CD4-positive, CD25-positive, alpha-beta regulatory T cell (primary cell): ENCODE data around the gene ATXN1. TPM values are rescaled to one million over a fixed set of nuclear protein-coding genes. Genes with fewer than 3 reads are reported as not detected.

Experiments used
- ATAC-seq, 2 donors: fragments of 150-1000 bp; cut with Tn5 transposase; one replicate each; pipeline ENCODE4 v1.10.0; 2021; ENCODE audit warnings: low read depth in 2 of 2, moderate number of reproducible peaks in 2 of 2, moderate library complexity in 1 of 2
- DNase-seq, 3 donors: peaks; one replicate each; pipeline versions ENCODE4 v3.0.0 to v3.0.0-alpha.2; 2012 to 2022; ENCODE audit warnings: mixed read lengths in 1 of 3
- H3K27ac ChIP-seq: one replicate; pipeline ENCODE4 v1.7.0; 2013; ENCODE audit warnings: mild to moderate bottlenecking, low read length; ENCODE audit not compliant: insufficient read depth, poor library complexity, severe bottlenecking
- H3K27me3 ChIP-seq: one replicate; pipeline ENCODE4 v1.7.0; 2013; ENCODE audit warnings: low read length; ENCODE audit not compliant: control insufficient read depth, insufficient read depth
- H3K36me3 ChIP-seq: one replicate; pipeline ENCODE4 v1.7.0; 2013; ENCODE audit warnings: mild to moderate bottlenecking, low read length, moderate library complexity; ENCODE audit not compliant: control insufficient read depth, insufficient read depth
- H3K4me1 ChIP-seq: 2 replicates; pipeline ENCODE4 v1.7.0; 2013; ENCODE audit warnings: mild to moderate bottlenecking, low read length; ENCODE audit not compliant: insufficient read depth, control insufficient read depth, poor library complexity, severe bottlenecking
- H3K4me3 ChIP-seq: one replicate; pipeline ENCODE4 v1.7.0; 2013; ENCODE audit warnings: low read depth, mild to moderate bottlenecking, low read length, moderate library complexity
- H3K9me3 ChIP-seq, 2 experiments: 1 replicate in 1 of 2; 2 replicates in 1 of 2; pipeline ENCODE4 v1.7.0; 2013; ENCODE audit warnings: low read length in 2 of 2, mild to moderate bottlenecking in 1 of 2, moderate library complexity in 1 of 2; ENCODE audit not compliant: control insufficient read depth in 2 of 2
- H3K27ac Mint-ChIP-seq, 3 donors: one replicate each; pipeline ENCODE4 v1.8.0; 2020 to 2022; ENCODE audit warnings: mild to moderate bottlenecking in 3 of 3, mixed read lengths in 3 of 3, moderate library complexity in 2 of 3
- H3K27me3 Mint-ChIP-seq: one replicate; pipeline ENCODE4 v1.8.0; 2022; ENCODE audit warnings: mild to moderate bottlenecking, mixed read lengths
- H3K36me3 Mint-ChIP-seq: one replicate; pipeline ENCODE4 v1.8.0; 2020; ENCODE audit warnings: mixed read lengths
- H3K4me1 Mint-ChIP-seq, 4 donors: one replicate each; pipeline ENCODE4 v1.8.0; 2020 to 2022; ENCODE audit warnings: mixed read lengths in 4 of 4, mild to moderate bottlenecking in 1 of 4
- H3K4me3 Mint-ChIP-seq, 4 donors: one replicate each; pipeline ENCODE4 v1.8.0; 2020 to 2022; ENCODE audit warnings: mild to moderate bottlenecking in 4 of 4, mixed read lengths in 4 of 4, moderate library complexity in 3 of 4
- H3K9me3 Mint-ChIP-seq, 7 donors: one replicate each; pipeline ENCODE4 v1.8.0; 2020 to 2022; ENCODE audit warnings: mixed read lengths in 7 of 7, mild to moderate bottlenecking in 3 of 7, moderate library complexity in 2 of 7
- polyA plus RNA-seq, 4 donors: library from polyadenylated mRNA; unstranded; fragments of 300-500 nt; fragmentation: Illumina TruSeq; gene quantifications; one replicate each; pipeline ENCODE4 v1.2.3, GENCODE V29; 2021
- total RNA-seq: library from RNA; stranded (reverse); gene quantifications from one replicate; pipeline ENCODE4 v1.2.3, GENCODE V29; 2022

Gene ATXN1
- total and polyA plus RNA-seq, 5 donors from 2014 or later: 15.8 to 191 (median 19.2) TPM

- peaks cover 22% of the 10 kb centered on the region for H3K36me3 Mint-ChIP-seq
- ATAC-seq (no peak), DNase-seq (no peak)
- H3K9me3 Mint-ChIP-seq: no peaks in the 10 kb centered on the region
- Histone ChIP-seq H3K9me3 (no peaks in the 10 kb centered on the region), H3K27me3 (no peaks in the 10 kb centered on the region), H3K27ac (no peak overlapping the region), H3K4me3 (no peak overlapping the region), H3K4me1 (no peaks in the 10 kb centered on the region), H3K36me3 (peaks cover 4% of the 10 kb centered on the region)
- H3K27me3 Mint-ChIP-seq: no peaks in the 10 kb centered on the region
- H3K27ac Mint-ChIP-seq: no peak overlapping the region
- peaks cover 4 to 16% (median 10%) of the 10 kb centered on the region in 4 donors for H3K4me1 Mint-ChIP-seq
- no peak overlapping the region for H3K4me3 Mint-ChIP-seq
These were observed 400.1 kb downstream of the ATXN1 start for GRCh38 chr6:16361121-16361520.

GRCh38 chr6:16360365-16360764 lies 400.9 kb downstream of the ATXN1 start:
- H3K9me3 Mint-ChIP-seq: no peaks in the 10 kb centered on the region
- Histone ChIP-seq H3K4me1 (no peaks in the 10 kb centered on the region), H3K4me3 (no peak overlapping the region), H3K36me3 (peaks cover 4% of the 10 kb centered on the region), H3K27me3 (no peaks in the 10 kb centered on the region), H3K9me3 (no peaks in the 10 kb centered on the region), H3K27ac (no peak overlapping the region)
- no peak overlapping the region for H3K27ac Mint-ChIP-seq
- H3K4me3 Mint-ChIP-seq: no peak overlapping the region
- no peak for ATAC-seq
- no peak for DNase-seq
- H3K36me3 Mint-ChIP-seq: peaks cover 26% of the 10 kb centered on the region
- peaks cover 7 to 20% (median 14%) of the 10 kb centered on the region in 4 donors for H3K4me1 Mint-ChIP-seq
- H3K27me3 Mint-ChIP-seq: no peaks in the 10 kb centered on the region

GRCh38 chr6:16359563-16359962 lies 401.7 kb downstream of the ATXN1 start:
- Mint-ChIP-seq H3K27me3 (no peaks in the 10 kb centered on the region), H3K4me3 (no peak overlapping the region), H3K36me3 (peaks cover 26% of the 10 kb centered on the region), H3K27ac (no peak overlapping the region), H3K9me3 (no peaks in the 10 kb centered on the region), H3K4me1 (peaks cover 7 to 20% (median 14%) of the 10 kb centered on the region in 4 donors)
- no peak overlapping the region for H3K4me3 ChIP-seq
- H3K4me1 ChIP-seq: no peaks in the 10 kb centered on the region
- DNase-seq (no peak), ATAC-seq (no peak)
- no peaks in the 10 kb centered on the region for H3K9me3 ChIP-seq
- peaks cover 4% of the 10 kb centered on the region for H3K36me3 ChIP-seq
- H3K27ac ChIP-seq: no peak overlapping the region
- H3K27me3 ChIP-seq: no peaks in the 10 kb centered on the region

GRCh38 chr6:16358531-16359138 lies 402.6 kb downstream of the ATXN1 start:
- peaks cover 26% of the 10 kb centered on the region for H3K36me3 Mint-ChIP-seq
- H3K27me3 ChIP-seq: no peaks in the 10 kb centered on the region
- no peak for DNase-seq
- no peak overlapping the region for H3K4me3 Mint-ChIP-seq
- H3K4me3 ChIP-seq: no peak overlapping the region
- H3K4me1 Mint-ChIP-seq: peaks cover 7 to 20% (median 14%) of the 10 kb centered on the region in 4 donors
- peaks cover 4% of the 10 kb centered on the region for H3K36me3 ChIP-seq
- no peaks in the 10 kb centered on the region for H3K9me3 ChIP-seq
- no peak overlapping the region for H3K27ac ChIP-seq
- H3K27ac Mint-ChIP-seq: no peak overlapping the region
- H3K4me1 ChIP-seq: no peaks in the 10 kb centered on the region
- no peaks in the 10 kb centered on the region for H3K27me3 Mint-ChIP-seq
- no peak for ATAC-seq
- H3K9me3 Mint-ChIP-seq: no peaks in the 10 kb centered on the region

- no peaks in the 10 kb centered on the region for H3K36me3 ChIP-seq
- H3K9me3 ChIP-seq: no peaks in the 10 kb centered on the region
- Mint-ChIP-seq H3K27ac (peak overlapping the region in 2 of 3 donors; percentile 11 to 86), H3K36me3 (peaks cover 9% of the 10 kb centered on the region), H3K9me3 (no peaks in the 10 kb centered on the region), H3K27me3 (no peaks in the 10 kb centered on the region), H3K4me1 (peaks cover 7 to 18% (median 16%) of the 10 kb centered on the region in 4 donors), H3K4me3 (peak overlapping the region in 1 of 4 donors; percentile 30)
- no peak overlapping the region for H3K4me3 ChIP-seq
- H3K4me1 ChIP-seq: no peaks in the 10 kb centered on the region
- ATAC-seq: no peak
- DNase-seq: no peak
- H3K27me3 ChIP-seq: no peaks in the 10 kb centered on the region
- no peak overlapping the region for H3K27ac ChIP-seq
These were observed 405.4 kb downstream of the ATXN1 start for GRCh38 chr6:16355699-16356446.

GRCh38 chr6:16355238-16355637 lies 406.0 kb downstream of the ATXN1 start:
- no peak overlapping the region for H3K4me3 ChIP-seq
- Mint-ChIP-seq H3K4me3 (no peak overlapping the region), H3K36me3 (peaks cover 8% of the 10 kb centered on the region), H3K4me1 (peaks cover 10 to 20% (median 16%) of the 10 kb centered on the region in 4 donors), H3K27ac (peak overlapping the region in 1 of 3 donors; percentile 47), H3K9me3 (no peaks in the 10 kb centered on the region), H3K27me3 (no peaks in the 10 kb centered on the region)
- H3K27ac ChIP-seq: no peak overlapping the region
- H3K4me1 ChIP-seq: no peaks in the 10 kb centered on the region
- ATAC-seq (no peak), DNase-seq (no peak)
- H3K27me3 ChIP-seq: no peaks in the 10 kb centered on the region
- no peaks in the 10 kb centered on the region for H3K9me3 ChIP-seq
- peaks cover 2% of the 10 kb centered on the region for H3K36me3 ChIP-seq

- H3K36me3 ChIP-seq: peaks cover 2% of the 10 kb centered on the region
- H3K27ac Mint-ChIP-seq: peak overlapping the region in 1 of 3 donors; percentile 47
- DNase-seq: no peak
These were observed 406.6 kb downstream of the ATXN1 start for GRCh38 chr6:16354692-16355091.

More at GRCh38 chr6:16354692-16355091, 406.6 kb downstream of the ATXN1 start:
- H3K4me3 ChIP-seq: no peak overlapping the region
- Mint-ChIP-seq H3K27me3 (no peaks in the 10 kb centered on the region), H3K9me3 (no peaks in the 10 kb centered on the region), H3K4me1 (peaks cover 16 to 20% (median 18%) of the 10 kb centered on the region in 4 donors), H3K36me3 (peaks cover 8% of the 10 kb centered on the region), H3K4me3 (no peak overlapping the region)
- no peaks in the 10 kb centered on the region for H3K9me3 ChIP-seq
- ATAC-seq: no peak
- H3K27ac ChIP-seq: no peak overlapping the region
- H3K27me3 ChIP-seq: no peaks in the 10 kb centered on the region
- H3K4me1 ChIP-seq: no peaks in the 10 kb centered on the region
